Measurements from ENCODE around the gene CNN1. TPM values are rescaled to one million over a fixed set of nuclear protein-coding genes. Genes with fewer than 3 reads are reported as not detected.

Gene CNN1
- total RNA-seq, 3 donors from 2014 or later, result 19.3 to 1,130 (median 71.6) TPM

DNA sequence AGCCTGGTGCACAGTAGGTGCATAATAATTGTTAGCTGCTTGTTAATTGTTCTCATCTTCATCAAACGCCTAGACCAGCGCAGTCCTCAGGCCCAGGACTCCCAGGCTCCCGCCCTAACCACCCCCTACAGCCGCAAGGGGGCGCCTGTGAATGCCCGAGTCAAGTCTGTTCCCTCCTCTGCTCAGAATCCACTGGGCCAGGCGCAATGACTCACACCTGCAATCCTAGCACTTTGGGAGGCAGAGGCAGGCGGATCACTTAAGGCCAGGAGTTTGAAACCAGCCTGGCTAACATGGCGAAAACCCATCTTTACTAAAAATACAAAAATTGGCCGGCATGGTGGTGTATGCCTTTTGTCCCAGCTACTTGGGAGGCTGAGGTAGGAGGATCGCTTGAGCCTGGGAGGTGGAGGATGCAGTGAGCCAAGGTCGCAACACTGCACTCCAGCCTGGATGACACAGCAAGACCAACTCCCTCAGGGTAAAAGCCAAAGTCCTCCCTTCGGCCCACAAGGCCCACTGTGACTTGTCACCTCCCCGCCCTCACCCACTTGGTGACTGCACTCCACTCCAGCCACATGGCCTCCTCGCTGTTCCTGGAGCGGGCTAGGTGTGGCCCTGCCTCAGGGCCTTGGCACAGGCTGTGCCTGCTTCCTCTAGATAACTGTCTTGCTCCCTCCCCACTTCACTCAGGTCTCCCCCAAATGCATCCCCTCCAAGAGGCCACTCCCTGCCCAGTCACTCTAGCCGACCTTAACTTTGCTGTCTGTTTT, 42.1 kb upstream of the CNN1 start:
- ATAC-seq (peak; percentile 92), DNase-seq (peak in 2 of 3 donors; percentile 74 to 79)
- Histone ChIP-seq H3K4me3 (no peak overlapping the region), H3K4me1 (ENCODE audit: low read depth) (no peaks in the 10 kb centered on the region), H3K9me3 (no peaks in the 10 kb centered on the region), H3K36me3 (ENCODE audit: low read depth) (no peaks in the 10 kb centered on the region)
- intact Hi-C loops (cut with DNase I, micrococcal nuclease), result loop anchor here in 1 of 2 donors (10.0 kb wide), 1 partner anchor 78 kb away; the partner anchor contains the start of gene ACP5
- TF ChIP-seq, protein P1, sequence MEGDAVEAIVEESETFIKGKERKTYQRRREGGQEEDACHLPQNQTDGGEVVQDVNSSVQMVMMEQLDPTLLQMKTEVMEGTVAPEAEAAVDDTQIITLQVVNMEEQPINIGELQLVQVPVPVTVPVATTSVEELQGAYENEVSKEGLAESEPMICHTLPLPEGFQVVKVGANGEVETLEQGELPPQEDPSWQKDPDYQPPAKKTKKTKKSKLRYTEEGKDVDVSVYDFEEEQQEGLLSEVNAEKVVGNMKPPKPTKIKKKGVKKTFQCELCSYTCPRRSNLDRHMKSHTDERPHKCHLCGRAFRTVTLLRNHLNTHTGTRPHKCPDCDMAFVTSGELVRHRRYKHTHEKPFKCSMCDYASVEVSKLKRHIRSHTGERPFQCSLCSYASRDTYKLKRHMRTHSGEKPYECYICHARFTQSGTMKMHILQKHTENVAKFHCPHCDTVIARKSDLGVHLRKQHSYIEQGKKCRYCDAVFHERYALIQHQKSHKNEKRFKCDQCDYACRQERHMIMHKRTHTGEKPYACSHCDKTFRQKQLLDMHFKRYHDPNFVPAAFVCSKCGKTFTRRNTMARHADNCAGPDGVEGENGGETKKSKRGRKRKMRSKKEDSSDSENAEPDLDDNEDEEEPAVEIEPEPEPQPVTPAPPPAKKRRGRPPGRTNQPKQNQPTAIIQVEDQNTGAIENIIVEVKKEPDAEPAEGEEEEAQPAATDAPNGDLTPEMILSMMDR (IDR thresholded peaks at IDR 0.05), result peak; percentile 55

DNA sequence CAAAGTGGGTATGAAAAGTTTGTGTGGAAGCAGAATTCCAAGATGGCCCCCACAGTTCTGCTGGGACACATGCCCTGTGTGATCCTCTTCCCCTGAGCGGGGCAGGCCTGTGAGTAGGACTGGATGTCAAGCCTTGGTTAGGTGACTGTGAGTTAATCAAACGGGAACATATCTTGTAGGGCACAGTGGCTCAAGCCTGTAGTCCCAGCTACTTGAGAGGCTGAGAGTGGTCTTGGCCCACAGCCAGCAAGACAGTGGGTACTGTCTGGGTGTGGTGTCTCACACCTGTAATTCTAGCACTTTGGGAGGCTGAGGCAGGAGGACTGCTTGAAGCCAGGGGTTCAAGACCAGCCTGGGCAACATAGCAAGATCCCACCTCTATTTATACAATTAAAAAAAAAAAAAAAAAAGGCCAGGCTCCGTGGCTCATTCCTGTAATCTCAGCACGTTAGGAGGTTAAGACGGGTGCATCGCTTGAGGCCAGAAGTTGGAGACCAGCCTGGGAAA, 39.4 kb upstream of the CNN1 start:
- Histone ChIP-seq H3K36me3 (ENCODE audit: low read depth) (no peaks in the 10 kb centered on the region), H3K4me3 (no peak overlapping the region), H3K4me1 (ENCODE audit: low read depth) (no peaks in the 10 kb centered on the region), H3K9me3 (no peaks in the 10 kb centered on the region)
- TF ChIP-seq, protein P1 (IDR thresholded peaks at IDR 0.05), result no peak
- no peak for ATAC-seq
- no peak for DNase-seq
- intact Hi-C loops (cut with DNase I, micrococcal nuclease), result loop anchor here in 1 of 2 donors (10.0 kb wide), 1 partner anchor 76 kb away; the partner anchor contains the start of gene ACP5

DNA sequence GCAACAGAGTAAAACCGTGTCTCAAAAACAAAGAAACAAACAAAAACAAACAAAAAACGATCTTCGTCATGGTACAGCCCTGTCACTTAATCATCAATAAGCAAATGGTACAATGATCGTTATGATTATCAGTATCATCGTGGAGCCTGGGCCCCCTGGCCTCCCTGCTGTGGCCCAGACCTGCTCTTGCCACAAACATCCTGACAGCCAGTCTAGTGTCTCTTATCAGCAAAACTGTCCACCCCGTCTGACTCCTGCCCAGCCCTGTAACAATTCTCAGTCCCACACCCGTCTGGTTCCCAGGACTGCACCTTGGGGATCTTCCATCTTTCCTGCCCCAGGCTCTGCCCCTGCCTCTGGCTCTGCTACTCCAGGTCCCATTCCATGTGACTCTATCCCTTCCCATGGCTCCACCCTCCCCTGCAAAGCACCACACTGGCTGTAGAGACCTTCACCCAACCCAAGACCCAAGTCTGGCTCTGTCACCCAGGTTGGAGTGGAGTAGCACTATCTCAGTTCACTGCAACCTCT, 38.7 kb upstream of the CNN1 start:
- DNase-seq, result no peak
- ATAC-seq, result no peak
- Histone ChIP-seq H3K36me3 (ENCODE audit: low read depth) (no peaks in the 10 kb centered on the region), H3K4me3 (no peak overlapping the region), H3K4me1 (ENCODE audit: low read depth) (no peaks in the 10 kb centered on the region), H3K9me3 (no peaks in the 10 kb centered on the region)
- TF ChIP-seq, protein P1 (IDR thresholded peaks at IDR 0.05), result no peak
- intact Hi-C loops (cut with DNase I, micrococcal nuclease), result loop anchor here in 1 of 2 donors (10.0 kb wide), 1 partner anchor 75 kb away; the partner anchor contains the start of gene ACP5

DNA sequence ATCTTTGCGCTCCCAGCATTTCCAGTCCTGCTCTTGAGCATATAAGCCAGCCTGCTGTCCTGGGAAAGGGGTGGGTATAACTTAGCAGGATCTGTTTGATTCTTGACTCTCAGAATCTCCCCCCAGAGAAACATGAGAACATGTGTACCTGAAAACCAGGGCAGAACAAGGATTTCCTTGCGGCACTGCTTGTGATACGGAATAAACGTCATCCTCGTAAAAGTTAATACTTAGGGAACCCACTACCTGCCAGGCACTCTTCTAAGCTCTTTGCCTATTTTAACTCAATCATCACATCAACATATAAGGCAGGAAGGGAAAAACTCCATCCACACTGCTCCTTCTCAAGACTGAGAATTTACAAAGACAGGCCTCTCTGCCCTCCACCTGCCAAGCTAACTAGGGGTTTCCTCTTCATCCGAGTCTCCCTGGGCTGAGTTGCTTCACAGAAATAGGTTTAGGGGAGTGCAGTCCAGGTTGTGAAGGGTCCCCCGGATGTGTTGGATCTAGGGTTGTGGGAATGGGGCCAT, 34.1 kb upstream of the CNN1 start:
- Histone ChIP-seq H3K4me1 (ENCODE audit: low read depth) (peaks cover 7% of the 10 kb centered on the region), H3K9me3 (no peaks in the 10 kb centered on the region), H3K36me3 (ENCODE audit: low read depth) (no peaks in the 10 kb centered on the region), H3K4me3 (no peak overlapping the region)
- TF ChIP-seq, protein P1 (IDR thresholded peaks at IDR 0.05), result no peak
- DNase-seq, result no peak
- intact Hi-C loops (cut with DNase I, micrococcal nuclease), result no loop called here
- no peak for ATAC-seq

DNA sequence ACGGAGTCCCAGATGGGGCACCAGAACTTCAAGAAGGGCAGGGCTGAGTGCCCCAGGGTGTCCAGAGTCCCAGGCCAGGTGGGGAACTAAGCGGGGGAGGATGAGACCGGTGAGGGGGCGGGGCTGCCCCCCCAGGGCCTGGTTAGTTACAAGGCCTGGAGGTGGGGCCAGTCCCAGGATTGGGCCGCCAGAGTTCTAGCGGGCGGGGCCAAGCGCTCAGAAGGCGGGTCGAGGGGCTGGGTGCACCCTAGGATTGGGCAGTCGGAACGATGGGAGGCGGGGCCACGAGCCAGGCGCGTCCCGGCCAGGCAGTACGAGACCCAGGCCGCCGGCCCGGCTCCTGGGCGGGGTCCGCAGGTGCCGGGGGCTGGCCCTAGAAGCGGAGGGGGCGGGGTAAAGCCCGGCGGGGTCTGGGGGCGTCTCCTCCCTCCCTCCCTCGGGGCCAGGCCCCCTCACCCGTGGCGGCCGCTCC, 33.6 kb upstream of the CNN1 start:
- H3K4me1 ChIP-seq (ENCODE audit: low read depth), result peaks cover 7% of the 10 kb centered on the region
- DNase-seq (peak; percentile 98 to 99 (median 99)), ATAC-seq (peak; percentile 95)
- TF ChIP-seq, protein P1 (IDR thresholded peaks at IDR 0.05), result no peak
- H3K4me3 ChIP-seq, result peak overlapping the region; percentile 74
- no peaks in the 10 kb centered on the region for H3K36me3 ChIP-seq (ENCODE audit: low read depth)
- intact Hi-C loops (cut with DNase I, micrococcal nuclease), result no loop called here
- H3K9me3 ChIP-seq, result no peaks in the 10 kb centered on the region

All from mucosa of descending colon (tissue), 3 donors.